ENCODE measurements around the gene SLC22A25.
"Not testable (repeated sequence)": the region's sequence is repeated elsewhere in the genome, so short reads cannot be mapped to it uniquely, and the experiment has no call there.

SLC22A25 gene

DNA sequence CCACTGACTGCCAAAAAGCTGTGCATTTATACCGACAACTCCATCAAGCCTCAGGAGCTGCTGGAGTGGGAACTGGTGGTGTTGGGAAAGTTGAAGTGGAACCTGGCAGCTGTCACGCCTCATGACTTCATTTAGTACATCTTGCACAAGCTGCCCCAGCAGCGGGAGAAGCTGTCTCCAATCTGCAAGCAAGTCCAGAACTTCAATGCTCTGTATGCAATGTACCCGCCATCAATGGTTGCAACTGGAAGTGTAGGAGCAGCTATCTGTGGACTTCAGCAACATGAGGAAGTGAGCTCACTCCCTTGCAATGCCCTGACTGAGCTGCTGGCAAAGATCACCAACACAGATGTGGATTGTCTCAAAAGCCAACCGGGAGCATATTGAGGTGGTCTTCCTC is at the start of gene SLC22A25:
TSS of gene SLC22A25 (minus strand) at position 67 of the 400 bp plus-strand sequence. CDS start 13,947 bp downstream, outside the sequence.
- no peak for DNase-seq

DNA sequence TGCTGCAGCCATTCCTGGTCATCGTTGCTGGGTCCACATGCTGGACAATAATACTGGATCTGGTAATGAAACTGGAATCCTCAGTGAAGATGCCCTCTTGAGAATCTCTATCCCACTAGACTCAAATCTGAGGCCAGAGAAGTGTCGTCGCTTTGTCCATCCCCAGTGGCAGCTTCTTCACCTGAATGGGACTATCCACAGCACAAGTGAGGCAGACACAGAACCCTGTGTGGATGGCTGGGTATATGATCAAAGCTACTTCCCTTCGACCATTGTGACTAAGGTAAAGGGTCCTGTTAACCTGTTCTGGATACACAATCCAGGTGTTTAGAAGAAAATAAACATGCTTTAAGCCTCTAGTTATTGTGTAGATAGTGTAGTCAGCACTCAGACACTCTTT is 46.9 kb upstream of the SLC22A25 start:
- DNase-seq = no peak

DNA sequence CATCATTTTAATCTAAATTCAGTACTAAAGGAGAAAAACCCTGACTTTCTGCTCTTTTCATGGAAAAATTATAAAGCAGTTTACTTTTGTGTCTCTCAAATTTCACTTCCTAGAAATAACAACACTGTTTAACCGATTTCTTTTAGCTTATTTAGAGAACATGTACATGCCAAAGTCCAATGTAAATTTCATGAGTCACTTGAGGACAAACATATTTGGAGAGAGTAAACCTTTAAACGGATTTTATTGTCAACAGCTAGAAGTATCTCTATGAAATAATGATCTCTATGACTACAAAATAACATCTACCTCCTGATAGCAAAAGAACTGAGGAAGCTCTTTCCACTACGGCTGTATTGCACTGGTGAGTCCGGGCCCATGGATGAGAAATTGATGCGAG is 46.3 kb upstream of the SLC22A25 start:
- DNase-seq = no peak

DNA sequence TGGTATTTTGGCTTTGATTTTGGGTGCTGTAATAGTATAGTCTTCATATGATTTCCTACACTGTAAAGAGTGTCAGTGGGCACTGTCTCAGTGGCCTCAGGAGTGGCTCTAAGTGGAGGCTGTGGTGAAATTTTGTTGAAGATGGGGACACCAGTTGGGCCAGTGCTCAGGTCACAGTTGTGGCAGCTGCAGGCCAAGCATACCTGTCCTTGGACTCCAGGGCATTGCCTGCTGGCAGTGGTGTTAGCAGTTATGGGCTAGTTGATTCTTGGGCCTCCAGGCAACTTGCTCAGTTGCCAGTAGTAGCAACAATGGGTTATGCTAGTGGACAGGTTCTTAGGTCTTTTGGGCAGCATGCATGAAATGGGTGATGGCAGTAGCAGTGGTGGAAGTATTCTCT is 39.2 kb upstream of the SLC22A25 start:
- no peak for DNase-seq

DNA sequence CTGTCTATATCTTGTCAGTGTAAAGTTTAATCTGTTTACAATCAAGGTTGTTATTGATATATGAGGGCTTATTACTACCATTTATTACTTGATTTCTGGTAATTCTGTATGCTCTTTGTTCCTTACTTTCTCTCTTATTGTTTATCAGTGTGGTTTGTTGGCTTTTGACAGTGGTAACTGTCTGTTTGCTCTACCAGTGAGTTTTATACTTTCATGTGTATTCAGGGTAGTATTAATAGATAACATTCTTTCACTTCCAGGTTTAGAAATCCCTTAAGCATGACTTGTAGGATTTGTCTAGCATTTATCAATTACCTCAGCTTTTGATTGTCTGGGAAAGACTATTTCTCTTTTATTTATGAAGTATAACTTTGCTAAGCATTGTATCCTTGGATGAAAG is 37.5 kb upstream of the SLC22A25 start:
- DNase-seq = no peak

DNA sequence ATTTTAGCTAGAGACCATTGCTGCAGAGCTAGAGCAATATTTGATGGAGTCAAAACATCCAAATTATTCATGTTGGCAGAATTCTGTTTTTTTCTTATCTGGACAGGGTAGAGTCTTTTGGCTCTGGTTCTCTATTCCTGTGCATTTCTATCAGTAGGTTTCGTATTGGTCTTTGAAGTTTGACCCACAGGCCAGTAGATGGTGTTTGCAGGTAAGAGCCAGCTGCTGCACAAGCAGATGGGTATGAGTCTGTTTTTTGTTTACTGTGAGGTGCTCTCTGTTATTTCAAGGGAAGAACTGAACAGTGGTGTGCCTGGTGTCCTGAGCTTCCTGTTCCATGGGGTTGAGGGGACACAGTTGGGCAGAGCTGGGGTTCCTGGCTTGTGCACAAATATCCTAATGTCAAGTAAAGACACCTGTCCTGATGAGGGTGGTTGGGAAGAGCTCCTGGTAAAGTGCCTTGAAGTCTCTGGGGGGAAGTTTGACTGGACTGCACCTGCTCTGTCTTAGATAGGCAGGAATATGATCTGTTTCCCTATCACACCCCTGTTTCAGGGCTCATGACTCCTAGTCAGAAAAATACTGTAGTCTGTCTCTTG is 34.0 kb upstream of the SLC22A25 start:
- DNase-seq = no peak

DNA sequence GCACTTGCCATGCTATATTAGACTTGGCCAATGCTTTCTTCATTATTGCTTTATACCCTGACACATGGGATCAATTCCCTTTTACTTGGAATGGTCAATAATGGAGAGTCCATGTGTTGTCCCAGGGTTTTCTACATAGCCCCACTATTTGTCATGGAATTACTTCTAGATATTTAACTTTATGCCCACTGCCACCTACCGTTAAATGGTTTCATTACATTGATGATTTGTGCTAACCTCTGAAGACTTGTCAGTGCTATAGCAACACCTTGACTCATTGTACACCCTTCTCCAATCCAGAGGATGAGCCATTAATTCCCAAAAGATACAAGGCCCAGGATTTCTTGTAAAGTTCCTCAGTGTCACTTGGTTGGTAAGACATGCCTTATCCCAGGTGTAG is 31.4 kb upstream of the SLC22A25 start:
- no peak for DNase-seq

DNA sequence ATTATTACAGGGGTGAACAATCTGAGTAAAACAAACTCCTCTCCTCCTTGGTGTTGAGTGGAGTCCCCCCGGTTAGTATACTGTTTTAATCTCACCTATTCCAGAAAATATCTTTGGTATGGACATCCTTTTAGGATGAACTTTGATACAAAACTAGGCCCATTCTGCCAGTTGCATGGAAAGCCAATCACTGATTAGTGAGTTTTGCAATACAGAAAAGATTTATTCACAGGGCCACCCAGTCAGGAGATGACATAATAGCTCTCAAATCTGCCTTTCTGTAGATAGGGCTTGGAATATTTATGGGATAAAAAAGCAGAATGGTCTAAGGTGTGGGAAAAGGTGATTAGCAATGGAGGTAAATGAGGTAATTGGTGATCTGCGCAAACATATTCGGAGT is 30.3 kb upstream of the SLC22A25 start:
- no peak for DNase-seq

DNA sequence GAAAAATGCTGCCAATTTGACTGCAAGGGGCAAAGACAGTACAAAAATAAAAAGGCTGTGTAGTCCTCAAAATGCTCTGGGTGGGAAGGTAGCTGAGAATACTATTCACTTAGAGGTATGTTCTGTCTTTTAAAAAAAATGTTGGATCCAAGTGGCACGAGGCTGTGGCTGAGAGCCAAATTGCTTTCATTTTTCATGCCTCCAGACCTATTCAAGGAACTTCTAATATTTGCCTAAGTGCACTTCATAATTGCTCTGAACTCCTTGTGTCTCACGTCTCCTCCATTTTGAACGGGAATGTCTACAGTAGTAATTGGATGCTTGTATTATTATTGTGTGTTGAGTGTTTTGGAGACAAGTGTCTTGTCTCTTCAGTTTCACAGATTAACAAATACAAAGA is 19.1 kb upstream of the SLC22A25 start:
- DNase-seq = no peak

DNA sequence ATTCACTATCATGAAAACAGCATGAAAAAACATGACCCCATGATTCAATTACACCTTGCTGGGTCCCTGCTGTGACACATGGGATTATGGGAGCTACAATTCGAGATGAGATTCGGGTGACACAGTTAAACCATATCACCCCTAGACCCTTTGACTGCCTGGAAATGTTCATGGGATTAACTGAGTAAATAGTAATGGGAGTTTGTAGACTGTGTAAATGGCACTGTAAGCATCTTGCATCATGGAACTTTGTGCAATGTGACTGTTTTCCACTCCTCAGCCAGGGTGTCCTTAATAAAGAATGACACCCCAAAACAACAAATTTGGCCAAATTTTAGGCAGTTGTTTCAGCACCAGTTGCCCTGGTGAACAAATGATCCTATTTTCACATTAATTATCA is 7.9 kb upstream of the SLC22A25 start:
- no peak for DNase-seq

DNA sequence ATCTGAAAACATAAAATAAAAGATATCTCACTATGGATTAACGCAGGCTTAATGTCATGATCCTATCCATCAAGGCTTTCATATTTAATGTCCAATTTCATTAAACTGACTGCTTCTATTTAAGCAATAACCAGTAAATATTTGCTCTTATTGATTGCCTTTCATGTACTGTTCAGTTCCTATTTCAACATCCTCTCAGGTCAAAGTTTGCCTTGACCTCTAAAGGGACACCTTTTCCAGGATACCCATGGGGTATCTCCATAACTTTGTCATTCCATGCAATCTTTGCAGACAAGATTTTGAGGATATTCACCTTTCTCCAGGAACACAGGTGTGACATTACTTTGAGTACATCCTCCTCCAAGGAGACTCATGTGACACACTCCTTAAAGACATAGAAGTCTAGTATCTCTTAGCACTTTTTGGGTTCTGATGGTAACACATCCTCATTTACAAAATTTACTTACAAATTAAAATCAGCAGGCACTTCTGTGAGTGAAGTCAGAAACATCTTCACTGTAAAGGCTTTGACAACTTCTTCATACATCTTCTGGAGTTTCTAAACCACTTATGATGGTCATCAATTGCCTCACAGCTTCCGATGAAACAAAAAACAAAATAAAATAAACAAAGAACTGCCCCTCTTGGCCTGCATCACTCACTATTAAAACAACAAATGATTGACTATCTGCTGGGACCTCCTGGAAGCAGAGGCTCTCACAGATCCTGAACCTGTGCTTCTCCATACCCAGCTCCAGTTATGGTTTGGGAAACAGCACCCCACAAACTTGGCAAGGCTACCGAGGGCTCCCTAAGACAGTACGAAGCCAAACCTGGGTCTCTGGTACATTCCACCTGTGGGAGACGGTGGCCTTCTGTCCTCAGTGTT is 7.0 kb upstream of the SLC22A25 start:
- no peak for DNase-seq

DNA sequence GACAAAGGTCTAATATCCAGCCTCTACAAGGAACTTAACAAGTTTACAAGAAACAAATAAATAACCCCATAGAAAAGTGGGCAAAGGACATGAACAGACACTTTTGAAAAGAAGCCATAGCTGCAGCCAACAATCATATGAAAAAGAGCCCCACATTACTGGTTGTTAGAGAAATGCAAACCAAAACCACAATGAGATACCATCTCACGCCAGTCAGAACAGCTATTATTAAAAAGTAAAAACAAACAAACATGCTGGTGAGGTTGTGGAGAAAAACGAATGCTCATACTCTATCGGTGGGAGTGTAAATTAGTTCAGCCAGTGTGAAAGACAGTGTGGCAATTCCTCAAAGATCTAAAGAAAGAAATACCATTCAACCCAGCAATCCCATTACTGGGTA is 5.6 kb upstream of the SLC22A25 start:
- DNase-seq = no peak

DNA sequence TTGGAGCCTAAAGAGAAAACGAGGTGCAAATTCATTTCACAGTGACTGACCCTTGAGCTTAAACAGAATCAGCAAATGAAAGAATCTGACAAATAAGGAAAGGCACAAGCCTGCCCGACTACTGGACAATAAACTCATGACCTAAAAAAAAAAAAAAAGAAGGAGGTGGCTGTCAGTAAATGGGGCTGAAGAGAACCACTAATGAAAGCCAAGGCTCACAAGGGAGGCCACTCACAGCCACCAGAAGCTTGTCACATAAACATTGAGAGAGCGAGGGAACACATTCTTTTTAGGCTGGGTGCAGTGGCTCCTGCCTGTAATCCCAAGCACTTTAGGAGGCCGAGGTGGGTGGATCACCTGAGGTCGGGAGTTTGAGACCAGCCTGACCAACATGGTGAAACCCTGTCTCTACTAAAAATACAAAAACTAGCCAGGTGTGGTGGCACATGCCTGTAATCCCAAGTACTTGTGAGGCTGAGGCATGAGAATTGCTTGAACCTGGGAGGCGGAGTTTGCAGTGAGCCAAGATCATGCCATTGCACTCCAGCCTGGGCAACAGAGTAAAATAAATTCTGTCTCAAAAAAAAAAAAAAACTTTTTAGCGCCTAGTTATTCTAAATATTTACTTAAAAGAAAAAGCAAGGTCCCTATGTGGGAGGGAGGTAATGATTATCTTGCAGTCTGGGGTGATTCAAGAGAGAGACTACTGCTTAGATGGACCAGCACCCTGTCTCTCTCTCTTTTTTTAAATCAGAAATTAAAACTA is 4.0 kb upstream of the SLC22A25 start:
- DNase-seq = not testable (repeated sequence)

DNA sequence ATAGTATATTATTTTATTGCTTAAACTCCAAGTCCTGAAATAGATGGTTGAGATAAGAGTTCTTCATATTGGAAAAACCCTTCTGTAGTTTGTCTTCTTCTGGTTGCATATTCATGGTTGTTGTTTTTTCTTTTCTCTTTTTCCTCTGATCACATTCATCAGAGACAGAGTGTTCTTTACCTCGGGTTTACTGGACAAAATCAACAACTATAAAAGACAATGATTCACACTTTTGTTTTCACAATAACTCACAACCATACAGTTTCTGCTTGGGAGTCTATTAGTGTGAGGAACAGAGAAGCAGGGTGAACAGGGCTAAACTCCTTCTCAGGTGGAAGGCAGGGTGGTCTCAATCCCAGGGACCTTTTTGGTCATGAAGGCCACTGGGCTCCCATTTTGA is 2.6 kb upstream of the SLC22A25 start:
- no peak for DNase-seq

DNA sequence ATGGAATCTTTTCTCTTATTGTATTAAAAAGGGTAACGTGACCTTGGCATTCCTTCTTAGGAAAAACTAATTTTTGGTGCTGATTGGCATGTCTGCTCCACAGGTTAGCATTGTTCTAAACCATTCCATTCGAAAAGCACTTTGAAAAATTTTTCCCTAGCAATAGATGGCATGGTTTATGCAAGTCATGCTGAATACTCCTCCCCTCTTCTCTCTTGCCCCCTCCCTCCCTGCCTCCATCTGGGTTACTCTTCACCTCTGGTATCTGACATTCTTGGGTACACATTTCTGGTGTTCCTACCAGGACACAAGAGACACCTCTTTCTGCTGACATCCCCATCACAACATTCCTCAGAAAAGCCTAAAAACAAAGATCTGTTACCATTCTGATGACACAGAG is 1.5 kb upstream of the SLC22A25 start:
- no peak for DNase-seq

DNA sequence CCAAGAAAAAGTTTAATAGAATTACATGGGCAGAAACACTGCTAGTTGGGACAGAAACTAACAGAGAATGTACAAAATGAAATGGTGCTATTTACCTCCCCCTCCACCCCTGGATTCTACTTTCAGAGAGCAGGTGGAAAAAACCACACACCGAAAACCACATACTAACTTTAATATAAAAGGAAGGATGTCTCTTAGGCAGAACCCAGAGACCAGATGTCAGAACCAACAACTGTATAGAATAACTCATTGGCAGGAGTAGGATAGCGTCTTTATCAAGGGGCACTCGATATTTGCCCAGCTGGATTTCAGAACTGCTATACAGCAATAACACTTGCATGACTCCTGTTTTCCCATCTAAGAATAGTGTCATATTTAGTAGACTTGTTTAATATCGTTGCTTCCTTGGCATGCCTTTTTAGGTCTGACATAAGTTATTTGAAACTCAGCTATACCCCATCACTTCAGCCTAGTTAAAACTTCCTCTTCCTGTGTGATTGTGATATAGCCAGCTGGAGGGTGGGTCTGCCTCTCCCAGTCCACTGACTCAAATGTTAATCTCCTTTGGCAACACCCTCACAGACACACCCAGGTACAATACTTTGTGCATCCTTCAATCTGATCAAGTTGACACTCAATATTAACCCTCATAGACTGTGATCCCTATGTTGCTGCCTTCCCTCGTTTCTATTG is 1.2 kb downstream of the SLC22A25 start:
- DNase-seq = no peak

DNA sequence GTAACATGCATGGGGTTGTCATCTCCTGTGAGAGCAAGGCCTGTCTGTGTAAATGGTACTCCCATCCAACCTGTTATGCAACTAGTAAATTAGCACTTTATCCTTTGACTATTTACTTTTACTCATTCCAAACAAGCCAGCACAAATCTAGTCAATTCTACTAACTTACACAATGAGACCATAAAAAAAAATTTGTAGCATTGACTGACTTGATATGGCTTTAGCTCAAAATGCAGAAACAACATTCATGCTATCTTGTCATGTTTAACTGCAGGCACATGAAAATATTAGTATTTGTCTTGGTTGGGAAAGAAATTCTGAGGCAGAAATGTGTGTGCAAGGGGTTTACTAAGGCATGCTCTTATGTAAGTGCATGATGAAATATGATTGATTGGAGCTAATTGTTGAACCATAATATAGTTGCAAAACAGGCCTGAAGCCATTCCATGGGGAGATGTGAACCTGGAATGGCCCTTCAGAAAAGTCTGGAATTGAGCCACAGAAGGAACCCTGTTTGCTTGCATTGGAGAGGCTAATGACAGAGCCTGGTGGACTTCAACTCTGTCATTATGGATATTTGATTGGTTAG is 2.5 kb downstream of the SLC22A25 start:
- DNase-seq = no peak

DNA sequence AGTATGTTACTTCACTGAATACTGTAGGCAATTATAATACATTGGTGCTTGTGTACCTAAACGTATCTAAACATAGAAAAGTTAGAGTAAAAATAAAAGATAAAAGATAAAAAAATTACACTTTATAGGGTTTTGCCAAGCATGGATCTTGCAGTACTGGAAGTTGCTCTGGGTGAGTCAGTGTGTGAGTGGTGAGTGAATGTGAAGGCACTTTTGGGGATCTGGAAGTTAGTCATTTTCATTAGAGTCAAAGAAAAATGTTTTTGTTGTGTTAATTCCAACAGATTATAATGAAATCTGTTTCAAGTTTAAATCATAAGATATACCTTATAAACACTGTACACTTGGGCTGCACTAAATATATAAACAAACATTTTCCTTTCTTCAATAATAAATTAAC is 3.3 kb downstream of the SLC22A25 start:
- no peak for DNase-seq

DNA sequence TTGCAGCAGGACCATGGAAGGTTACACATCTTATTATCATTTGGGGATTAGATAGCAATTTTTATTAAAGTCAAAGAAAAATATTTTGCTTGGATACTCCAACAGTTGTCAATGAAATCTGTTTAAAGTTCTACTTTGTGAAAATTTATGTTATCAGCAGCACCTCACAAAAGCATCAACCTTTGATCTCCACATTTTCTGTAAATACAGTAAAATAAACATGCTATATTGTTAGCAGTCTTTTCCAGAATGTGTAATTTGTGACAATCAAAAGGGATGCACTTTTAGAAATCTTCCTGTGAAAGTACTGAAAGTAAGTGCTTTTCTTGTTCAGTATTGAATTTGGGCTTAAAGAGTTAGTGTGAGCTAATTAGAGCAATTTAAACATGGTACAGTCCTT is 4.1 kb downstream of the SLC22A25 start:
- no peak for DNase-seq

DNA sequence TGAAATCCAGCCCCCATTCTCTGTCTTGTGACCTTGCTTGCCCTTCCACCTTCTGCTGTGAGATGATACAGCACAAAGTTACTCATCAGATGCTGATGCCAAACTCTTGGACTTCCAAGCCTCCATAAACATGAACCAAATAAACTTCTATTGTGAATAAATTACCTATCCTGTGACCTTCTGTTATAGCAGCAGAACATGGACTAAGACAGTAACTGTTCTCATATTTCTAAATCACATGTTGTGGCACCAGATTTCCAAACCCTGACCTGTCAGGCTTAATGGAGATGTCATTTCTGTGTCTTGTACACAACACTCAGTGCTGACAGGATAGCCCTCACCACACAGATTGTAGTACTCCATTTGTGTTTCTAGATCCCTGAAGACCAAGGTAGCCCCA is 6.0 kb downstream of the SLC22A25 start:
- no peak for DNase-seq

DNA sequence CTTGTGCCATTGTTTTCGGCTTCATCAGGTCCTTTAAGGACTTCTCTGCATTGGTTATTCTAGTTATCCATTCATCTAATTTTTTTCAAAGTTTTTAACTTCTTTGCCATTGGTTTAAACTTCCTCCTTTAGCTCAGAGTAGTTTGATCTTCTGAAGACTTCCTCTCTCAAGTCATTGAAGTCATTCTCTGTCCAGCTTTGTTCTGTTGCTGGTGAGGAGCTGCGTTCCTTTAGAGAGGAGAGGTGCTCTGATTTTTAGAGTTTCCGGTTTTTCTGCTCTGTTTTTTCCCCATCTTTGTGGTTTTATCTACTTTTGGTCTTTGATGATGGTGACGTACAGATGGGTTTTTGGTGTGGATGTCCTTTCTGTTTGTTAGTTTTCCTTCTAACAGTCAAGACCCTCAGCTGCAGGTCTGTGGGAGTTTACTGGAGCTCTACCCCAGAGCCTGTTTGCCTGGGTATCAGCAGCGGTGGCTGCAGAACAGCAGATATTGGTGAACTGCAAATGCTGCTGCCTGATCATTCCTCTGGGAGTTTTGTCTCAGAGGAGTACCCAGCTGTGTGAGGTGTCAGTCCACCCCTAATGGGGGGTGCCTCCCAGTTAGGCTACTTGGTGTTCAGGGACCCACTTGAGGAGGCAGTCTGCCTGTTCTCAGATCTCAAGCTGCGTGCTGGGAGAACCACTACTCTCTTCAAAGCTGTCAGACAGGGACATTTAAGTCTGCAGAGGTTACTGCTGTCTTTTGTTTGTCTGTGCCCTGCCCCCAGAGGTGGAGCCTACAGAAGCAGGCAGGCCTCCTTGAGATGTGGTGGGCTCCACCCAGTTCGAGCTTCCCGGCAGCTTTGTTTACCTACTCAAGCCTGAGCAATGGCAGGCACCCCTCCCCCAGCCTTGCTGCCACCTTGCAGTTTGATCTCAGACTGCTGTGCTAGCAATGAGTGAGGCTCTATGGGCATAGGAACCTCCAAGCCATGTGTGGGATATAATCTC is 7.6 kb downstream of the SLC22A25 start:
- DNase-seq = not testable (repeated sequence)

DNA sequence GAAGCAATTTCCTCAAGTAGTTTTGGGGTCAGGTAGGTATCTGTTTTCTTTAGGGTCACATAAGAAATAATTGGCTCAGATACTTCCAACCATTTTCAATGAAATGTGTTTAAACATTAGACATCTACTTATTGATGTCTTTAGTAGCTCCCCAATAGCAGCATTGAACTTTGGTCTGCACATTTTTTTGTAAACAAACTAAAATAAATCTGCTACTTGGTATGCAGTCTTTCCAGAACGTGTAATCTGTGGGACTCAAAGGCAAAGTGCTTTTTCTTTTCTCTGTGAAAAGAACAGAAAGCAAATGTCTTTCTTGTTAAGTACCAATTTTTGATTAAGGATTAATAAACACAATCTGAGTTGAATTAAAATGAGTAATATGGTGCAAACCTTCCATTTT is 13.6 kb downstream of the SLC22A25 start:
- no peak for DNase-seq
